ENCODE data around the gene CMTM6.

GRCh38 chr3:32470362-32470761 lies 32.3 kb downstream of the CMTM6 start:
- TF ChIP-seq EZH2 (IDR thresholded peaks at IDR 0.05) = no peak
- no peak for TF ChIP-seq POLR2AphosphoS5 (IDR thresholded peaks at IDR 0.05; ENCODE audit: borderline replicate concordance, low read depth, low read length)
- TF ChIP-seq FOXP2 (optimal IDR thresholded peaks at IDR 0.05; ENCODE audit: control extremely low read depth, extremely low read length, insufficient read depth) = no peak

All from SK-N-MC (cell line).